NB4 (cell line): Measurements from ENCODE around the gene CHST13.

ENCODE experiments used
- POLR2A ChIP-seq: IDR thresholded peaks from 2 replicates; pipeline ENCODE4 v1.6.1; 2011; ENCODE audit warnings: mild to moderate bottlenecking; ENCODE audit not compliant: insufficient read length; ENCODE audit errors: extremely low read depth
- TF ChIP-seq, protein P1 (sequence below): IDR thresholded peaks from one replicate; pipeline ENCODE4 v1.5.1; 2012; ENCODE audit warnings: low read depth, low read length

DNA sequence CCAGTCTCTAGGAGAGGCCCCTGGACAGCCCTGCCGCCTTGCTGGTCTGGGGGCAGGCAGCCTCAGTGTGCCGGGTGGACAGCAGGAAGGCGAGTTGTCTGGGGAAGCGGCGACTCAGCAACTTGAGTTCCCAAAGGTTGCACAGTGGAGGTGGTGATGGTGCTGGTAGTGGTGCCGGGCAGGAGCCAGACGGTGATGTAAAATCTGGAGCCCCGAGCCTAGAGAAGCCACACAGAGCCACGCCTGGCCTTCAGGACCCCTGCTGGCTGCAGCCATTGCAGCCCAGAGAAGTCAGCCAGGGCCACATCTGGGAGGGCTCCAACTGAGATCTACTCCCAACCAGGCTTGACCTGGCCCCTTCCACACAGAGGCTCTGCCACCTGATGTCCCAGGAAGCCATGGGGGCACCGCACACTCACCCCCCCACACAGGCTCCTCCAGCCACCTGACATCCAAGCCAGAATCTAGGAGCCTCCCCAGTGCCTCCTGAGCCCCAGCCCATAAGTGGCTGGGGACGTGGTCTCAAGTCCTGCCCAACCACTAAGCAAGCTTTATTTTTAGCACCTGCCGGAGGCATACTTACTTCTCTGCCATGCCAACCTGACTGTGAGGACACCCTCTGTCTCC lies 26.0 kb downstream of the CHST13 start:
- no peak for TF ChIP-seq POLR2A
- TF ChIP-seq, protein P1, sequence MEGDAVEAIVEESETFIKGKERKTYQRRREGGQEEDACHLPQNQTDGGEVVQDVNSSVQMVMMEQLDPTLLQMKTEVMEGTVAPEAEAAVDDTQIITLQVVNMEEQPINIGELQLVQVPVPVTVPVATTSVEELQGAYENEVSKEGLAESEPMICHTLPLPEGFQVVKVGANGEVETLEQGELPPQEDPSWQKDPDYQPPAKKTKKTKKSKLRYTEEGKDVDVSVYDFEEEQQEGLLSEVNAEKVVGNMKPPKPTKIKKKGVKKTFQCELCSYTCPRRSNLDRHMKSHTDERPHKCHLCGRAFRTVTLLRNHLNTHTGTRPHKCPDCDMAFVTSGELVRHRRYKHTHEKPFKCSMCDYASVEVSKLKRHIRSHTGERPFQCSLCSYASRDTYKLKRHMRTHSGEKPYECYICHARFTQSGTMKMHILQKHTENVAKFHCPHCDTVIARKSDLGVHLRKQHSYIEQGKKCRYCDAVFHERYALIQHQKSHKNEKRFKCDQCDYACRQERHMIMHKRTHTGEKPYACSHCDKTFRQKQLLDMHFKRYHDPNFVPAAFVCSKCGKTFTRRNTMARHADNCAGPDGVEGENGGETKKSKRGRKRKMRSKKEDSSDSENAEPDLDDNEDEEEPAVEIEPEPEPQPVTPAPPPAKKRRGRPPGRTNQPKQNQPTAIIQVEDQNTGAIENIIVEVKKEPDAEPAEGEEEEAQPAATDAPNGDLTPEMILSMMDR = no peak
